ENCODE measurements around the gene MIEF1.

The MIEF1 gene

DNA sequence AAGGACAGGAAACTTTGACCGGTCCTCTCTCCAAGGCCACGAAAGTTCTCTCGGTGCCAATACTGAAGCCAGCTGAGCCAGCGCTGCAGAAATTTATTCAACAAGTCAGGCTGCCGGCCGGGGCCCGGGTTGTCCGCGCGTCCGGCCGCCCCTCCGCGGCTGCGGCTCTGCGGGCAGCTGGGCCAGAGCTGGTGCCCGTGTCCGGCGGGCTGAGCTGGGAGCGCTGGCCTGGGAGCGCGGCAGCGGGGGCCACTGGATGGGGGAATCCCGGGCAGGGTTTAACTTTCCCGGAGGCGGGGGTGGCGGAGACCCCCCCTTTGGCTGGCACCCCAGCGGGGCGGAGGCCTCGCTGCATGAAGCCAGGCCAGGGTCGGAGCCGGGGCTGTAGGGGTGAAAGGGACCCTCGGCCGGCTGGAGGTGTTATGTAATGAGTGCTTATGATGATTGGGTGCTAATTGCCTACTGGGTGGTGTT, 56.2 kb downstream of the MIEF1 start:
- DNase-seq (ENCODE audit: low read depth): no peak

DNA sequence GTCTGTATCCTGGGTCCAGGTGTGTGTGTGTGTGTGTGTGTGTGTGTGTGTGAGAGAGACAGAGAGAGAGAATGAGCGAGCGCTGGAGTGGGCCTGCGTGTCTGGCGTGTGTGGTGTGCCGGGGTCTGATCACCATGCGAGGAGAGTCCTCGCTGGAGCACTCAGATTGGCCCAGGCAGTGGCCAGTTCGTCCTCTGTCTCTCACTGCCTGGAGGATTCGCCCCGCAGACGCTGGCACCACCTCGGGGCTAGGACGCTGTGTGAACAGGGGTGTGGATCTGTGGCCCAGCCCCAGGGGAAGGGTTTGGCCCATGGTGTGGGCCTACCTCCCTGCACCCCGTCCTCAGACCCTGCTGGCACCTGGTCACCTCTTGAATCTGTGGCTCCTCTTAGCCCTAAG, 56.9 kb downstream of the MIEF1 start:
- no peak for DNase-seq (ENCODE audit: low read depth)

DNA sequence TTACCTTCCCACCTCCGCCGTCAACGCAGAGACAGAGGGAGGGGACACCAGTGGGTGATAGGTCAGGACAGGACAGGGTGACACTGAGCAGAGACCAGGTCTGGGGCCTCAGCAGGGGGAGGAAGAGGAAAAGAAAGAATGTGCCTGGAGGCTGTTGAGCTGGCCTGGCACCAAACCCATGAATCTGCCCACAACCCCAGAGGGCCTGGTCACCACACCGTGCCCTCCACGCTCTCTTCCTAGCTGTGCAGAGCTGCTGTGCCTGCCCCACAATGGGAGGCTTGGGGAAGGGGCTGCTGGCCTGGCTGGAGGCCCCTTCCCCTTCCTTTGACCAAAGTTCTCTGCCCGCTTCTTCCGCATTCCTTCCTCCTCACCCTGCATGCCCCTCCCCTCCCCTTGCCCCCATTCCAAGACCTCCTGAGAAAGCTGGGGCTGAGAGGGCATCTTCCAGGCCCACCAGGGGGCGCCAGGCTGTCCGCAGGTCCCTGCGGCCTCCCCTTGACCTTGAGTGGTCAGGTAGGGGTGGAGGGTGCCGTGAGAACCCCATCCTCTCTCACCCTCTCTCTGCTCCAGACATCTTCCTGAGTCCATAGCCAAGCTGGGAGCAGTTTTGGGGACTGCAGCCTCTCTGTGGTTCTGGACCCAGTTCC, 57.5 kb downstream of the MIEF1 start:
- DNase-seq (ENCODE audit: low read depth): no peak

DNA sequence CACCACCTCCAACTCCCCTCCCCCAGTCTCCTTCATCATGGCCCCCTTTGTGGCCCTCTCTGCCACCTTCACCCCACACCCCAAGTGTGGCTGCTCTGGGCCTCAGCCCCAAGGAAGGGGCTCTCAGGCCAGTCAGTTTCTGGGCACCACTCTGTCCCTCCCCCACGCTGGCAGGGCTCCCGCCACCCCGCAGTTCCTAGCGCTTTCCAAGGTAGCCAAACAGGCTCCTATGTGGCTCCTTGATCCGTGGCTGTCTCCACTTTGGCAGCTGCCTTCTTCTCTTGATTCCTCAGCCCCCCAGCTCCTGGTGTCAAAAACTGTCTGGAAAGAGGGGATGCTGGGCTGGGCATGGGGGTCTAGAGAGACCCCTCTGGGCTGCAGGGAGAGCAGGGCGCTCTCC, 58.0 kb downstream of the MIEF1 start:
- DNase-seq (ENCODE audit: low read depth): no peak

DNA sequence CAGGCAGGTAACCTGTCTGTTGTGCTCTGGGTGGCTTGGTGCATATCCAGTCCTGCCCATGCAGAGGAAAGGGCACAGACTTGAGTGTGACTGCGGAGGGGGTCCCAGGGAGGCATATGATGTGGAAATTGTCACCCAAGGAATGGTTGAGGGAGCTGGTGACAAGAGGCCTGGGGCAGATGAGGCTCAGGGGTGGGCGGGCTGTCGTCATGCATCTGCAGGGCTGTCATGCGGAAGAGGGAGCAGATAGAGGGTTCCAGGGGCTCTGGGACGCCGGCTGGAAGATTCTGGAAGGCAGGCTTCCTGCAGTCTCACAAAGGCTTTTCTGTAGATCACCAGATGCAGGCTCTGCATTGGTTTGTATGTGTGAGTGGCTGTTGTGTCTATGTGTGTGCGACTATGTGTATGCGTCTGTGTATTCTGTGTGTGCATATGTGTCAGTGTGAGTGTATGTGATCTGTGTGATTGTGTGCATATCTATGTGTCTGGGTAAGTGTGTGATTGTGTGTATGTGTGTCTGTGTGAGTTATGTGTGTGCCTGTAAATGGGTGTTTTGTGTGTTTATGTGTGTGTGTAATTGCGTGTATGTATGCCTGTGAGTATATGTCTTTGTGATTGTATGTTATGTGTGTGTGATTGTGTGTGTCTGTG, 60.9 kb downstream of the MIEF1 start:
- no peak for DNase-seq (ENCODE audit: low read depth)

DNA sequence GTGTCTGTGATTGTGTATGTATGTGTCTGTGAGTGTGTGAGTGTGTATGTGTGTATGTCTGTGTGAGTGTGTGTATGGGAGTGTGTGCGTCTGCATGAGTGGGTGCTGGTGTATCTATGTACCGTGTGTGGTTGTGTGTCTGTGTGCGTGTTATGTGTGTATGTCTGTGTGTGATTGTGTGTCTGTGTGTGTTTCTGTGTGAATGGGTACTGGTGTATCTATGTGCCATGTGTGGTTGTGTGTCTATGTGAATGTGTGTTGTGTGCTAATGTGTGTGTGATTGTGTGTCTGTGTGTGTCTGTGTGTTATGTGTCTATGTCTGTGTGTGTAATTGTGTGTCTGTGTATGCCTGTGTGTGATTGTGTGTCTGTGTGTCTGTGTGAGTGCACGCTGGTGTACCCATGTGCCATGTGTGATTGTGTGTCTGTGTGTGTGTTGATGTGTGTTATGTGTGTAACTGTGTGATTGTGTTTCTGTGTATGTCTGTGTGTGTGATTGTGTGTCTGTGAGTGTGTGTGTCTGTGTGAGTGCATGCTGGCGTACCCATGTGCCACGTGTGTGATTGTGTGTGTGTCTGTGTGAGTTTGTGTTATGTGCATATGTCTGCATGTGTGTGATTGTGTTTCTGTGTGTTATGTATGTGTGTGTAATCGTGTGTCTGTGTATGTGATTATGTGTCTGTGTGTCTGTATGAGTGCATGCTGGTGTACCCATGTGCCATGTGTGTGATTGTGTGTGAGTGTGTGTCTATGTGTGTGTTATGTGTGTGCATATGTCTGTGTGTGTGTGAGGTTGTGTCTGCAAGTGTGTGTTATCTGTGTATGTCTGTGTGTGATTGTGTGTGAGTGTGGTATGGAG, 61.7 kb downstream of the MIEF1 start:
- no peak for DNase-seq (ENCODE audit: low read depth)

DNA sequence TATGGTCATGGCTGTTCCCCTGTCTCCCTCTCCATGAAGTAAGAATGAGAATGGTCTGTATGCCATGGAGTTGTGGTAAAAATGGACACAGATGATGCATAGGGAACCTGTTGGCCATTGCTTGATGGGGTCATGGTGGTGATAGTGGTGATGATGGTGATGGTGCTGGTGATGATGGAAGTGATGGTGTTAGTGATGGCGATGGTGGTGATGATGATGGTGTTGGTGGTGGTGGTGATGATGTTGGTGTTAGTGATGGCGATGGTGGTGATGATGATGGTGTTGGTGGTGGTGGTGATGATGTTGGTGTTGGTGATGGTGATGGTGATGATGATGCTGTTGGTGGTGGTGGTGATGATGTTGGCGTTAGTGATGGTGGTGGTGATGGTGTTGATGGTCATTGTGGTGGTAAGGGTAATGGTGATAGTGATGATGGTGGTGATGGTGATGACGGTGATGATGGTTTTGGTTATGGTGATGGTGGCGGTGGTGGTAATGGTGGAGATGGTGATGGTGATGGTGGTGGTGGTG, 63.4 kb downstream of the MIEF1 start:
- no peak for DNase-seq (ENCODE audit: low read depth)

DNA sequence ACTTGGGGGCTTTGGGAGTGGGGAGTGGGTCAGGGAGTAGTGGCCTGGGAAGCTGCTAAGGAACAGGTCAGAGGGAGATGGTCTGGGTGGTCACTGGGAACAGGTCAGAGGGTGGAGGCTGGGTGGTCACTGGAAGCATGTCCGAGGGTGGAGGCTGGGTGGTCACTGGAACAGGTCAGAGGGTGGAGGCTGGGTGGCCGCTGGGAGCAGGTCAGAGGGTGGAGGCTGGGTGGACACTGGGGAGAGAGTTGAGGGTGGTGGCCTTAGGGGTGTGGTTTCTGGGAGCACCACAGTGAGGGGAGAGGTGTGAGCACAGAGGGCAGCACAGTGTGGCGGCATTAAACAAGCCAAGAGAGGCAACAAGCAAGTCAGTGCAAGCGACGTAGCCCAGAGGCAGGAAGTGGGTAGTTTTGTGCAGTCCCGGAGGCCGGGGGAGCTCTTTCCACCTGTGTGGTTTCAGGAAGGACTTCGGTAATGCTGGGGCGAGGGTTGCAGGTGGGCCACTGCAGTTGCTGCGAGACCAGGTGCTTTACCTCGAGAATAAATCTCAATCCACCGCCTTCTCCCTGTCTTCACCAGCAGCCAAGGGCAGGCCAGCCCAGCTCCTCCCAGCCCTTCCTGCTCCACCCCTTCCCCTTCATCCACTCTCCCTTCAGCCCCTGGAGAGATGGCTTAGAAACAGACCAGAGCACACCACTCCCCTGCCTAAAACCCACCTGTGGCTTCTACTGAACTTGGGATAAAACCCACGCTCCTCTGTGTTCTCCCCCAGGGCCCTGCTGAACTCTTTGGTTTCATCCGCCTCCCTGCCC, 65.3 kb downstream of the MIEF1 start:
- no peak for DNase-seq (ENCODE audit: low read depth)

Data from iris pigment epithelial cell (primary cell).